Right forelimb (tissue), 1 donor: ENCODE measurements around the gene ALDH4A1.
"Not testable (repeated sequence)": the region's sequence is repeated elsewhere in the genome, so short reads cannot be mapped to it uniquely, and the experiment has no call there.

Experiments used
- DNase-seq: peaks from one replicate; pipeline ENCODE4 v3.0.0-alpha.2; 2018

The ALDH4A1 gene

DNA sequence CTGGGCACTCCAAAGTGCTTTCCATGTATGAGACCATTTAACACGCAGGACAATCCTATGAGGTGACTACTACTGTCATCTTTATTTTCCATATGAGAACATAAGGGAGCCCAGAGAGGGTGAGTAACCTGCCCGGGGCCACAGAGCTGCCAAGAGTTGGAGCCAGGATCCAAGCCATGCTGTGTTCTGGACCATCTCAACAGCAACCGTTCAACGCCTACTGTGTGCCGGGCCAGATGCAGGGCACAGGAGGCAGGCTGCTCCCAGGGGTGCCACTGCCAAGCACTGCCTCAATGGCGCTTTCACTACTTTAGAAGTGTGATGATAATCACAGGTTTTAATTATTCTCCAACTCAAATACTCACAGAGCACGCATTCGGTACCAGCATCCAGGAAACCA, 3.8 kb downstream of the ALDH4A1 start:
- no peak for DNase-seq

DNA sequence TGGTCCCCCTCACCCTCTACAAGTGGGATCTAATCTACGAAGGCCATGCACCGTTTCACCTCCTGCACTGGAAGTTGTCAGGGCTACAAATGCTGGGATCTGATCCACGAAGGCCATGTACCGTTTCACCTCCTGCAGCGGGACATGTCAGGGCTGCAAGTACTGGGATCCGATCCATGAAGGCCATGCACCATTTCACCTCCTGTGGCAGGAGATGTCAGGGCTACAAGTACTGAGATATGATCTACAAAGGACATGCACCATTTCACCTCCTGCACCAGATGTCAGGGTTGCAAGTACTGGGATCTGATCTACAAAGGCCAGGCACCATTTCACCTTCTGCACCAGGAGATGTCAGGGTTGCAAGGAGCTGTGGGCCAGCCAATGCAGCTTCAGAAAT, 7.0 kb downstream of the ALDH4A1 start:
- no peak for DNase-seq

DNA sequence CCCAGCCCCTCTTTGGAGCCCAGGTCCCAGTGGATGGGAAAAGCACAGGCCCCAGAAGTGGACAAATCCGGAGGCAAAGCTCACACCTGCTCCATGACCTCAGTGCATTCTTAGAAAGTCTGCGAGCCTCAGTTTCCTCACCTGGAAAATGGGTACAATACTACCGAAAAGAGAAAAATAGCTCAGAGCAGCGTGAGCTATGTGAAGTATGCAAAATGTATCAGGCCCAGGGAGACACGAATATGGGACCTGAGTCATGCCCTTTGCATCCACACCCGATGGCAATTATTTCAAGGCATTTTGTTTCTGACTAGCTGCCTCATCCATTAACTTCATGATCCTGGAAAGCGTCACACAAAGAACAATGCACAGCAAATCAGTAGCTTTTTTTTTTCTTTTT, 9.2 kb downstream of the ALDH4A1 start:
- DNase-seq: no peak

DNA sequence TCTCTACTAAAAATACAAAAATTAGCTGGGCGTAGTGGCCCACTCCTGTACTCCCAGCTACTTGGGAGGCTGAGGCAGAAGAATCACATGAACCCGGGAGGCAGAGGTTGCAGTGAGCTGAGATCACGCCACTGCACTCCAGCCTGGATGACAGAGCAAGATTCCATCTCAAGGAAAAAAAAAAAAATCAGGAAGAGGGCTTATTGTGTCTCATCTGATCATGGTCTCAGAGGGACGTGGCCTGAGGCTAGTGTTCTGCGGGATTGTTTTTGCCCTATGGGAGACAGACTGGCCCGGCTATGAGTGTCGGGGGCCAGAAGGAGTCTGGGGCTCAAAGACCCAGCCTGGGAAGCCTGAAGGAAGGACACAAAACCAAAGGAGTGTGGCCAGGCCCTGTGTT, 10.5 kb downstream of the ALDH4A1 start:
- DNase-seq: not testable (repeated sequence)

DNA sequence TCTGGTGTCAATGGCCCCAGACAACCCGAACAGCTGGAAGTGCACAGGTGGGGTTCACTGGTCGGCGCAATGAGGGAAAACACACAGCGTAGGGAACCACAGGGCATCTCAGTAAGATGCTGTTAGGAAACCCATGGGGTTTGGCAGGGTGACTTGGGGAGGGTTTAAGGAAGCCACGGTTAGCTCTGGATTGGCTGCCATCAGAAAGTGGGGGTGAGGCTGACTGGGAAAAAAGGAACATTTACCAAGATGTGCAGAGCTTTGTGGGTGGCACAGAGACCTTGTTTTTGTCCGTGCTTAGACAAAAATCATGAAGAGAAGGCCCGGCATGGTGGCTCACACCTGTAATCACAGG, 11.0 kb downstream of the ALDH4A1 start:
- no peak for DNase-seq

DNA sequence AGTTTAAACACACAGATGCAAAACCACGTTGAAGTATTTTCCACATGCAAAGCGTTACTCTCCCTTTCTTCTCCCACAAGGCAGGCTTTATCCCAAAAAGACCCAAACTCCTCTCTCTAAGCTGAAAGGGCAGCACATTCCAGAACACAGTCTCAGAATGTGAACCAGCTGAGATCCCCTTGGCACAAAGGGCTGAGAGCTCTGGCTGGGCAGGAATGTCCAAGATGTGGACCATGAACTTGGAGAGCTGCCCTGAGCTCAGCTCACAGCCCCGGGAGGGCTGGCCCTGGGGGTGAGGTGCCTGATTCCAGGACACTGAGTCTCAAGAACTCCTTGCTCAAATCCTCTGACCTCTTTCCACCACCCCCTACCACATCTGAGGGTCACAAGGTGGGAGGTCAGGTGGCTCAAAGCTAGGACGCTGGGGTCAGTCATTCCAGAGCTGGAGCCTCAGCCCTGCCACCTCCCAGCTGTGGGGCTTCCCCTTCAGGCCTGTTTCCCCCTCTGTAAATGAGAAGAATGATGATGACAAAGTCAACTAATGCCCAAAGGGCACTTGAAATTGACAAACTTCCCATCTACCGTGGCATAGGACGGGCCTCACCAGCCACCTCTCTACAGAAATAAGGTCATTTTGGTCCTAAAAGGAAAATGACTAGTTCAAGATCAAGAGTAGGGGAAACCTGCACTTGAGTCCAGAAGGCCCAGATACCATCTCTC, 11.5 kb downstream of the ALDH4A1 start:
- DNase-seq: no peak

DNA sequence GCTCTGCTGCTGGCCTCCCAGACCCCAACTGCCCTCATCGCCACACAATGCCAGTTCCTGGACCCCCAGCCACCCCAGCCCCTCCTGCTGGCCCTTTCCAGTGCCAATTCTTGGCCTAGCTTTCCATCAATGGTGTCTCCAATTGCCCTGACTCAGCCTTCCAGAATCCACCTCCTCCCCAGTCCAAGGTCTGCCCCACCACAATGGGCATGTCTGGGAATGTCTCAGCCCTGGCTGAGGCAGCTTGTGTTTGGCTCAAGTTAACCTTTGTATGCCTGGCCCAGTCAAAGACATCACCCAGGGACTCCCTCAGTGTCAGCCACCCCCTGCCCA, 16.4 kb downstream of the ALDH4A1 start:
- DNase-seq: no peak

DNA sequence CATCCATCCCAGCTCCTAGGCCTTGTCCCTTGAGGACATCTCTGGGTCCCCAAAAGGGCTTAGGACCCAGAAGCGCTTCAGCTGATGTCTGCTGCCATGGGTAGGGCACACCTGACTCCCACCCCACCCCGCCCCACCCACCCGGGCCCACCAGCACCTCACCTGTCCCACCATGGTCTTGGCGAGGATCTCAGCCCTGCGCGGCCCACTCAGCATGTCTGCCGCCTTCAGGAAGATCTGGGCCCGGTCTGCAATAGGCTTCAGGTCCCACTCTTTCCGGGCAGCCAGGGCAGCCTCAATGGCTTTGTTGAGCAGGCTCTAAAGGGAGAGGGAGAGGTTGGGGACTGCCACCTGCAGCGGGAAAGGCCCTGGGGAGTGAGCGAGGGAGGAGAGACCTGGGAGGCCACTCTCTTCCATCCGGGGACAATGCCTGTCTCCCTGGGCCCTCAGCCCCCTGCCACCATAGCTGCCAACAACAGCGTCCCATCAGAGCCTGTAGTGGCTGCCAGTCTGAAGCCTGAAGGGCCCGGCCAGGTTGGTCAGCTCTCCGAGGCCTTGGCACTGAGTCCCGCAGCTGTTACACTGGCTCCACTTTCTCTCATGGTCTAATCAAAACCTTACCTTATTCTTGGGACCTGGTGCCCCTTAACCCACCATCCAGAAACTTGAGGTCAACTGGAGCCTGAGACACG, 16.9 kb downstream of the ALDH4A1 start:
- no peak for DNase-seq

DNA sequence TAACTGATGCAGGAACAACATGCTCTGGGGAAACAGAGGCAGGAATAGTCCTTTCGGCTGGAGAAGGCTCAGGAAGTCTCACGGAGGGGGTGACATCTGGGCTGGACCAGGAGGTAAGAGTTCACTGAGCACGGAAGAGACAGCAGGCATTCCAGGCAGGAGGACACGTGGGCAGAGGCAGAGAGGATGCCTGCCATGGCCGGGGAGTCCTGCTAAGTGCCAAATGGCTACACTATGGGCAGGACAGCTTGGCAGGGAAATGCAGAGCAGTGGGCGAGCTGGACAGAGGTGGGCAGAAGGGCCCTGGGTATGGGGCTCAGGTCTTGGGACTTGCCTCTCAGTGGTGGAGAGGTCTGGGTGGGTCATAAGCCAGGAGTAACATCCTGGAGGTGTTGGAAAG, 17.6 kb downstream of the ALDH4A1 start:
- no peak for DNase-seq

DNA sequence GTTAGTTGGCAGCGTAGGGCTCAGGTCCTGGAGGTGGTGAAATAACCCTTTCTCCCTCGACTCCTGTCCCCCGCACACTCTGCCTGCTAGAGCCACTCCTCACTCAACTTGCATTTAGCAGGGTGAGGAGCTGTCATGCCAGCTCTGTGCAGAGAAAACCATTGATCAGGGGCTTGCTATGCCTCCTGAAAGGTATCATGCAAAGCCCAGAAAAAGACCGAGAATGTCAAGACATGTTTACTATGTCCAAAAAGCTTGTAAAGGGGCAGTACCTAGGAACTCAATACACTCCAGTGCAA, 18.0 kb downstream of the ALDH4A1 start:
- DNase-seq: no peak

DNA sequence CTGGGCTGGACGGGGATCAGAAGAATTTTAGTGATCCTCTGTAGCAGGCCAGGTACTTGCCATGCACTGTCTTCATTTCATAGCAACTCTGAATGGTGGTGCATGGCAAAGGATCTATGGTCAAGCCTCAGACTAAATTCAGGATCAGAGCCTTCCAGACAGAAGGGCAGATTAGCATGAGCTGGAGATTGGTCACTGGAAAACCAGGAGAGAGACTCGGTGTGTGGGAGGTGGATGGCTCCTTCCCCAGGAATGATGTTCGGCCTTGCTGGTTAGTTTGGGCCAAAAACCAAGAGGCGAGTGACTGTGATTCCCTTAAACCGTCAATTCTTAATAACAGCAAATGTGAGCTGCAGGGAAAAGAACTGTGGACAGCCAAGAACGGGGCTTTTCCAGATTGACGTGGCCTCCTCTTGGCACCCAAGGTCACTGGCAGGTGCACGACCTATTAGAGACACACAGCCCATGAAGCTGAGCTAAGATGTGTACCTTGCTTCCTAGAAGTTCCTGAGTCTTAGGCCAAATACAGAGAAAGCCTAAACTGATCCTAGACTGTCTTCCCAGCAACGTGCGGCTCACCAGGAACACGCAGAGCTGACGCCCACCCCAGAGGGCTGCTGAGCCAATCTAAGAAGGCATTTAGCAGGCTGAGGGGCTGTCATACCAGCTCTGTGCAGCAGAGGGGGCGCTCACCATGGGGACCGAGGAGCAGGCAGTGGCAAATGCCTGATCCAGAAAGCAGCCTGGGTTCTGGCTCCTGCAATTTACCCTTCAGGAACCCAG, 18.5 kb downstream of the ALDH4A1 start:
- DNase-seq: peak; percentile 75

DNA sequence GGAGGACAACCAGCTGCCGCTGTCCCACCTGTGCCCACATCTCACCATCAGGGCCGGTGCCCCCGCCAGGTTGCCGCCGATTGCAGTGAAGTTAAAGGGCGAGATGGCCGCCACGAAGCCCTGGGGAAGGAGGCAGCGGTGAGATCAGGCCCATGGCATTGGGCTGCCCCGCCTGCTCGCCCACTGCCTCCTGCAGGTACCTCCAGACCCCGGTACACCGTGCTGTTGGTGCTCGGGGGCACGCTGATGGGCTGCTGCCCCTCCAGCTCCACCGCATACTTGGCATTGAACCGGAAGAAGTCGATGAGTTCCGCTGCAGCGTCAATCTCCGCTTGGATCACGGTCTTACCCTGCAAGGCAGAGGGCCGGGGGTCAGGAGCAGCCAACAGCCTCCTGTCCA, 19.3 kb downstream of the ALDH4A1 start:
- DNase-seq: no peak

DNA sequence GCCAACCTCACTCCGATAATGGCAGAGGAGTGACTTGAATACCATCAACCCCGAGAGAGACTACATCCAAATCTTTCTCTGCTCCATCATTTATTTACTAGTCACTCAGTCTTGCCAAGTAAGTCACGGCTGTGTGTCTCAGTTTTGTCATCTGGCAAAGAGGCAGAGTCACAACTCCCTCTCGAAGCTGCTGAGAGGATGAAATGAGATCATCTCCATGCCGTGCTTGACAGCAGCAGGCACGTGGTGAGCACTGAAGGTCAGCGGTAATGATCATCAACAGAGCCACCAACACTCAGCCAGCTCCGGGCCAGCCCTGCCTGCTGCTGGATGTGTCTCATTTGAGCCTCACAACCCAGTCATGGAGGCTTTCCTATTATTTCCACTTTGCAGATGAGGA, 19.9 kb downstream of the ALDH4A1 start:
- no peak for DNase-seq

DNA sequence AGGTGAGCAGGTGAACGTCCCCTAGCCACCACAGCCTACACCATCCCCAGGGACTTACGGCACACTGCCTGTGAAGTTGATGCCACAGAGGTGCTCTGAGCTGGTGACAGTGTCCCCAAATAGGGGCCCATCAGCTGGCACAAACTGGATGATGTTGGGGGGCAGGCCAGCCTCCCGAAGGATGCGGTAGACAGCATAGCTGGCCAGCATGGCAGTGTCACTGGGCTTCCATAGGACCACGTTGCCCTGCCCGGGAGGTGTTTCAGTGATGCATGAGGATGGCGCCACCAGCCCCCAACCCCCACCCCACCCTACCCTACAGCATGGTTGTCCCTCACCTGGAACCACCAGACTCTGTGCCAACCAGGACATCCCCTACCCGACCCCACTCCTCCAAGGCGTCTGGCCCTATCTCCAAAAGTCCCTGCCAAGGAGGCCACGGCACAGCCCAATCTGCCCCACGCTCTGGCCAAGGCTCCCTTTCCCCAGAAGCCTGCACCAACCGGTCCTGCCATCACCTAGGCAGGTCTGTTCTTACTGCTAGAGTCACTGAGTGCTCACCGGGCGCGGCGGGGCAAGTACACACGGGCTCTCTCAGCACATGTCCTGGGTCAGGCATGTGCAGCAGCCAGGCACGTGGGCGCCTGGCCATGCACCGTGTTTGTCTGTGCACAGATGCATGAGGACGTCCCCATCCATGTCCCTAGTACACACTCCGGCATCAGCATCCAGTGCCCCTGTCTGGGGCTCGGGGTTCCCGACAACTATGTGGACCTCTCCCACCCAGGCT, 20.5 kb downstream of the ALDH4A1 start:
- no peak for DNase-seq

DNA sequence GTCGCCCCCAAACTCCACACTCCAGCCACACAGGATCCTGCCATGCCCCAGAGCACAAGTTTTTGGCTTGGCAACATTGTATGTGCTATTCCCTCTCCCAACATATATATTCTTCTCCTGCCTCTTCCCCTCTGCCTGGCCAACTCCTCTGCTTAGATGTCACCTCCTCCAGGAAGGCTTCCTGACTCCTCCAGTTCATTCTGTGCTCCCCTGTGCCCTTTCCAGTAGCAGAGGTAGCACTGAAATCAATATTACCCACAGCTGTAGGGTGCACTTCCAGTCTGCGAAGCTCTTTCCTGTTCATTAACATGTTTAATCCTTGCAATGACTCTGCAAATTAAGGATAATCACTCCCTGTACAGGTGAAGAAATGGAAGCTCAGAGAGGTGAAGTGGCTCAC, 21.2 kb downstream of the ALDH4A1 start:
- no peak for DNase-seq

DNA sequence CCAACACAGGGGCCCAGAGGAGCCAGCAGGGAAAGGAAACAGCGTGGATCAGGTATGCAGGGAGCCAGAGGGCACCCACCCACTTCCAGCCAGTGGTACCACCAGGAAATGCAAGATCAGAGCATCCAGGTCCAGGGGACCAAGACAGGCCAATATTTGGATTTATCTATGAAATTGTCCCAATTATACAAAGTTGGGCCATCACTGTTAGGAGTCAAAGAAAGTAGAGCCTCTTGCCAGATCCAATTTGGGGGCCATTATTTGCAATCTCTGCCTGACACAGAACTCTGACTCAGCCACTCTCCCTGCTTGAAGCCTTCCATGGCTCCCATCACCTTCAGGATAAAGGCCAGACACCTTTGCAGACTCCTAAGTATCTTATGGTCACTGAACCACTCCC, 21.8 kb downstream of the ALDH4A1 start:
- DNase-seq: no peak

DNA sequence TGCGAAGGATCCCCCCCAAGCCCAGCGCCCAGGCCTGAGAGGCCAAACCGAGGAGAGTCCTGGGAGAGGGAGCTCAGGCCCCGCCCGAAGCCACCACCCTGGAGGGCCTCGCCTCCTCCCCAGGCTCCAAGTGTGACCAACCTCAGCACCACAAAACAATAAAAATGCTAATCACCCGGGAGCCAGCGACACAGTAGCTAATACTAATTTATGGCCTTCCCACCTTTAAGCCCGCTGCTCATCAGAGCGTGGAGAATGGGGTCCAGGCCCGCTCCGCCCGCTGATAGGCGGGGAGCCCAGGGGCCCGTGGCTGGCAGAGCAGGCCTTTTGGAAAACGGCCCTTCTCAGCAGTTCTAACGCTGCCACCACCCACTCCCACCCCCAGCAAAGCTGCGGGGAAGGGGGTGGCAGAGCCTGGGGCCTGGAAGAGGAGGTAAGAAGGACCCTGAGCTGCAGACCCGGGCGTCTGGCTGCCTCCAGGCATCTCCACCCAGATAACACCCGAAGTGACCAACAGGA, 22.5 kb downstream of the ALDH4A1 start:
- no peak for DNase-seq

DNA sequence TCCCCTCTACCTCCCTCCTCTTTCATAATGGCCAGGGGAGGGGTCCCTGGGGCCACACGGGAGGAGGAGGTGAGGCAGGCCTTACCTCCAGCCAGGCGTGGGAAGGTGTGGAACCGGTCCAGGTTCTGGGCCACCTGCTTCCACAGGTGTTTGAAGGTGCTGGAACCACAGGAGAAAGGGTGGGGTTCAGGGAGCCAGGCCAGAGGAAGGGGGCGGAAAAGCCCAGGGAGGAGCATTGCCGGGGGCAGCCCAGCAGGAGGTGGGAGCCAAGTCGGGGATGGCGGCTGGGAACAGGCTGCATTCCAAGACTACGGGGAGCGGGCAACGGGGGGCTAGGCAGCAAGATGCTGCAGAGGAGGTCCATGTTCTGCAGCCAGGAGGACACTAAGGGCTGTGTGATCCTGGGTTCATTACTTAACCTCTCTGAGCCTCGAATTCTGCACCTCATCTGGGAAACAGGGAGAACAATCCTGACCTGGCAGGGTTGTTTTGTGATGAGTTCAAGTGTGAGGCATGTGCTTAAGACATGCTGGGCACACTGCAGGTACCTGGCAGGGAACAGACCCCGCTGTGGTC, 23.1 kb downstream of the ALDH4A1 start:
- DNase-seq: no peak

DNA sequence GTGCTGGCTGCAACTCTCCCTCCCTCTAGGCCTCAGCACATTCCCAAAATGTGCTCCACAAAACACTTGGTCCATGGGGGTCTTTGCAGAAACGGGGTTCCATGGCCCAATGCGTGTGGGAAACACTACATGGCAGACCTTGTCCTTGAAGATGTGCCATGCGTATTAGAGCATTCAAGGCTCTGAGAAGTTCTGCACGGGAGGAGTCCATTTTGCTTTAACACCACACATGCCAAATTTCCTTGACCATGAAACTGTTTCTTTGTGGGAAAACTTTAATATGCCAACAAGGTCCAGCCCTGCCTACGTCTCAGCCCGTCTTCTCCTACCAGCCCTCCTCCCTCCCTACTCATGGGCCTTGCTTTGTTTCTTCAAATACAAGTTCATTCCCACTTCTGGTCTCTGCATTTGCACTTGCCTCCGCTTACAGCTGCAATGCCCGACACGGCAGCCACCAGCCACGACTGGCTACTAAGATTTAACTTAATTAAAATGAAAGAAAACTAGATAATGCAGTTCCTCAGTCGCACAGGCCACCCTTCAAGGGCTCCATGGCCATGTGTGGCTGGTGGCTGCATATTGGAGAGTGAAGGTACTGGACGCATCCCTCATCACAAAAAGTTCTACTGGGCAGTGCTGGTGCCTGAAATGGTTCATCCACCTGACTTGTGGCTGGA, 23.7 kb downstream of the ALDH4A1 start:
- no peak for DNase-seq

DNA sequence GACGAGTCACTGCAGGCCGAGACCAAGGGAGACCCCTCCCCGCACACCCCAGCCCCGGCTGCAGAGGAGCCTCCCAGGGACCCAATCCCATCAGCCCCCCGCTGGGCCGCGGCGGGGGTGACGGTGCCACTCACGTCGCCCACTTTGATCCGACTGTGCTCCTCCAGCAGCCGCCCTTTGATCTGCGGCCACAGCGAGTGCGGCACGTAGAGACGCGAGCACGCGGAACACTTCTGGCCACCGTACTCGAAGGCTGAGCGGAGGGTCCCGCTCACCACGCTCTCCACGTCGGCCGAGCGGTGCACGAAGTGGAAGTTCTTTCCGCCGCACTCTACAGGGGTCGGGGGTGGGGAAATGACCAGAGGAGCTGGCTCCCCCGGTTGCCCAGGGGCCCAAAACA, 25.1 kb downstream of the ALDH4A1 start:
- DNase-seq: no peak

DNA sequence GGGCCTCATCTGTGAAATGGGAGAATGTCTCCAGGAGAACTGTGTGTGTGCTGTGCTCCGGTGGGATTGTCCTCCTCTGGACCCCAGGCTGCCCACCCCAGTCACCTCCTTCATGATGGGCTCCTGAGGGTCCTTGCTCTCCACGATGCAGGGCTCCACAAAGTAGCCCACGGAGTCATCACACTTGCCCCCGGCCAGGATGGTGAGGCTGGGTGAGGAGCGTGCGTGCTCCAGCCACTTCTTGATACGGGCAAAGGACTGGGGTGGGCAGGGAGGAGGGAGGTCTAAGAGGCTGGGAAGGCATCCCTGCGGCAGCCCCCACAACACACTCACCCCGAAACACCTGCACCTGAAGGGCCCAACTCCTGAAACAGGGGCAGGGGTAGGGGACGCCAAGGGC, 26.1 kb downstream of the ALDH4A1 start:
- DNase-seq: no peak

DNA sequence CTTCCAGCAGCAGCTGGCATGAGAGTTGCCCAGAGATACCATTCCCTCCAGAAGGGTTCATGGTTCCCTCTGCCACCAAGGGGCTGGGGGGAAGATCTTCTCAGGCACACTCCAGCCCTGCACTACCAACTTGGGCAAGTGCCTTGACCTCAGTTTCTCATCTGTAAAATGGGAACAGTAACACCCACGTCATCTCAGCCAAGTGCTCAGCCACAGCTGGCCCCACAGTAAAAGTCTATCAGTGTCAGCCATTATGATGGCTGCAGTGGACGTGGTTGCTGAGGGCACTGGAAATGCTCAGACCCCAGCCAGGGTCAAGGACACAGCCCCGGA, 26.6 kb downstream of the ALDH4A1 start:
- DNase-seq: no peak
